GM13976 (cell line): ENCODE results near the gene RAB3A.

Source experiments
- DNase-seq: peaks from one replicate; pipeline ENCODE4 v3.0.0; 2012; ENCODE audit warnings: low spot score
- CTCF ChIP-seq: IDR thresholded peaks from 2 replicates; pipeline ENCODE4 v1.5.1; 2012; ENCODE audit warnings: borderline replicate concordance, mild to moderate bottlenecking; ENCODE audit not compliant: insufficient read depth; ENCODE audit errors: extremely low read depth, missing control alignments, control extremely low read depth
- in situ Hi-C: fragments of 300-500 bp; cut with MboI; formaldehyde crosslinking; loops from one replicate; pipeline ENCODE4 v1.12.0; 2022; ENCODE audit warnings: low sequenced_read_pairs, mixed read lengths, inconsistent platforms; ENCODE audit not compliant: unreplicated experiment

The RAB3A gene

GRCh38 chr19:18152442-18152816 lies 51.4 kb downstream of the RAB3A start:
- peak; percentile 62 for TF ChIP-seq CTCF
- in situ Hi-C loops: no loop called here
- peak; percentile 100 for DNase-seq

DNA sequence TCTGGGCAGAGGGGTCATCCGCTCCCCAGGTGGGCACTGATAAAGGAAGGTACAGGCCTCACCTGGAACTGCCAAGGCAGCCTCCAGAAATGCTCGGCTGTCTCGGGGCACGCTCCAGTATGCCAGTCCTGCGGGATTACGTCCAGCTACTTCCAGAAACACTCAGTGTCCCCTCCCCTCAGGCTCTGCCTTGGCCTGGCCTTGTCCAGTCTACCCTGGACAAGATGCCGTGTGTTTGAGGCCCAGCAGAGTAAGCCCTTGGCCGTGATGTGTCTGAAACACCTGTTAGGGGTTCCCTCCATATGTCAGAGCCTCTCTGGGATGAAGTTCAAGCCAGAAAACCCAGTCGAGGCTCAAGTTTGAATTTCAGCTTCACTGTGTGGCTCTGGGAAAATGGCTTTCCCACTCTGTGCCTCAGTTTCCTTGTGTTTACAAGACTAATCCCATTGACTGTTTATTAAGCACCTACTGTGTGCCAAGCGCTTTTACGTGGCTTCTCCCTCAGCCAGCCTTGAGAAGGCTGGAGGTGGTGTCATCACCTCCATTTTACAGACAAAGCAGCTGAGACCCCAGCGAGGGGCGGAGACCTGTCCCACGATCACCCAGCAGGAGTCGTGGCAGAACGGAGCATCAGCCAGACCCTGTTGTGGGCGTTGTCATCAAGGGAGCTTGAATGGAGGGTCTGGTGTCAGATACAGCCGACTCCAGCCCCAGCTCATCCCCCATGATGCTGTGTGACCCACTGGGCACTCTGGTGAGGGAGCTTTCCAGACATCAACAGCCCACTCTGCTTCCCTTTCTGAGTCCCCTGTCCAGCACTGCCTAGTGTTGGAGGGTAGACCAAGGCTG lies 52.8 kb downstream of the RAB3A start:
- in situ Hi-C loops: no loop called here
- no peak for TF ChIP-seq CTCF
- no peak for DNase-seq

DNA sequence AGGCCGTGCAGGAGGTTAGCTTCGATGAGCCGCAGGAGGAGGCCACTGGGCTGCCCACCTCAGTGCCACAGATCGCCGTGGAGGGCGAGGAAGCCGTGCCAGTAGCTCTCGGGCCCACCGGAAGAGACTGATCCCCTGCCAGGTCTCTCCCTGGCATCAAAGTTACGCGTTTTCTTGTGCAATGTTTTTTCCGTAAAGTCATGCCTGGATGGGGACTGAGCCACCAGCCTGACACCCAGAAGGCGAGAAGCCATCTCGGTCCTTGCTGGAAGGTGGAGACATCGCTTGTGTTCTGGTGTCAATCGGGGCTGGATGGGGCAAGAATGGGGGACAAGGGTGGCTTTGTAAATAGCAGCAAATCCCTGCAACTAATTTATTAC lies 54.3 kb downstream of the RAB3A start:
- in situ Hi-C loops: no loop called here
- DNase-seq: no peak
- TF ChIP-seq CTCF: no peak

DNA sequence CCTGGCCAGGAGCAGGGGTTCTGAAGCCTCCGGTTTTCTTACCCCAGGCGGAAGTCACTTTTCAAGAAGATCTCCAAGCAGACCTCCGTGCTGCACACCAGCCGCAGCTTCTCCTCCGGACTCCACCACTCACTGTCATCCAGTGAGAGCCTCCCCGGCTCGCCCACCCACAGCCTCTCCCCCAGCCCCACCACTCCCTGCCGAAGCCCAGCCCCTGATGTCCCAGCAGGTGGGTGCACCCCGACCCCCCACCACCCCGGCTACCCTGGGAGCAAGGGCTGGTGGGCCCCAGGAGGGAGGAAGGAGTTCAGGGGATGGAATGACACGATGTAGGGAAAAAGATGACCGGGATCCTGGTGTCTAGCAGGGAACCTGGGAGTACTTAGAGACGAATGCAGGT lies 56.4 kb downstream of the RAB3A start:
- TF ChIP-seq CTCF: no peak
- DNase-seq: no peak
- in situ Hi-C loops: no loop called here
